Measurements from ENCODE around the gene LENG1. TPM values are rescaled to one million over a fixed set of nuclear protein-coding genes. Genes with fewer than 3 reads are reported as not detected.

Gene LENG1
- total and polyA plus RNA-seq, 9 of the 15 experiments (the other 6 are each of a cell fraction or from before 2014, with no cell fraction given): 0.30 to 10.5 (median 4.7) TPM

- TF ChIP-seq DEAF1 (CRISPR knock-in tag; IDR thresholded peaks at IDR 0.05): peak; percentile 40; the same call in 1 of the 2 replicates
- TF ChIP-seq PRDM10 (IDR thresholded peaks at IDR 0.05; ENCODE audit: partially characterized antibody): no peak
- no peak for TF ChIP-seq HOMEZ (CRISPR knock-in tag; IDR thresholded peaks at IDR 0.05)
- TF ChIP-seq PHF21A (IDR thresholded peaks at IDR 0.05; ENCODE audit: borderline replicate concordance, low read depth): no peak
- no peak for TF ChIP-seq ZNF551 (CRISPR knock-in tag; IDR thresholded peaks at IDR 0.05)
- no peak for TF ChIP-seq ARID2 (IDR thresholded peaks at IDR 0.05)
- TF ChIP-seq ZBED1 (IDR thresholded peaks at IDR 0.05): no peak
- no peak for TF ChIP-seq MEIS2 (IDR thresholded peaks at IDR 0.05; ENCODE audit: partially characterized antibody)
- TF ChIP-seq ZNF668 (CRISPR knock-in tag; IDR thresholded peaks at IDR 0.05): no peak
- TF ChIP-seq RBM14 (IDR thresholded peaks at IDR 0.05; ENCODE audit: borderline replicate concordance, insufficient read depth, low read depth, low read length): no peak
- TF ChIP-seq PHB (CRISPR knock-in tag; IDR thresholded peaks at IDR 0.05): no peak
- TF ChIP-seq TBP (optimal IDR thresholded peaks at IDR 0.05; ENCODE audit: low read depth, low read length): peak; percentile 55
- no peak for TF ChIP-seq NUFIP1 (IDR thresholded peaks at IDR 0.05; ENCODE audit: partially characterized antibody)
- TF ChIP-seq ZNF444 (CRISPR knock-in tag; IDR thresholded peaks at IDR 0.05): no peak
- TF ChIP-seq TRIM25 (IDR thresholded peaks at IDR 0.05; ENCODE audit: borderline replicate concordance): no peak
- no peak for TF ChIP-seq NR2F6 (CRISPR knock-in tag; IDR thresholded peaks at IDR 0.05)
- TF ChIP-seq SNIP1 (IDR thresholded peaks at IDR 0.05; ENCODE audit: low read depth): no peak
- no peak for TF ChIP-seq MAFK (IDR thresholded peaks at IDR 0.05; ENCODE audit: low read length)
- no peak for TF ChIP-seq MEF2A (IDR thresholded peaks at IDR 0.05; ENCODE audit: control insufficient read depth, low read depth, low read length)
- TF ChIP-seq CBX5 (IDR thresholded peaks at IDR 0.05; ENCODE audit: borderline replicate concordance, low read depth): no peak
- TF ChIP-seq SMAD1 (IDR thresholded peaks at IDR 0.05; ENCODE audit: low read depth, low read length, partially characterized antibody): peak; percentile 53
- no peak for TF ChIP-seq SREBF1 (IDR thresholded peaks at IDR 0.05; ENCODE audit: borderline replicate concordance, low read depth, low read length)
Measured at GRCh38 chr19:54188215-54188871, 28.8 kb upstream of the LENG1 start (continued).

Data from K562 (cell line).